NK-92 treated with Interleukin-12 subunit alpha and Interleukin-12 subunit beta, amount 100 ng/mL, for 24 hours (cell line): Measurements from ENCODE around the gene MRPL42.
A peak's percentile ranks its signal among the peaks of the same experiment; 100 is the strongest.

Experiments used
- DNase-seq: peaks from one replicate; lab custom pipeline; 2025; lab: John Stamatoyannopoulos, UW

Gene MRPL42

GRCh38 chr12:93500201-93500600 lies 32.9 kb downstream of the MRPL42 start:
- DNase-seq: no peak

GRCh38 chr12:93500667-93501066 lies 33.4 kb downstream of the MRPL42 start:
- DNase-seq: no peak

DNA sequence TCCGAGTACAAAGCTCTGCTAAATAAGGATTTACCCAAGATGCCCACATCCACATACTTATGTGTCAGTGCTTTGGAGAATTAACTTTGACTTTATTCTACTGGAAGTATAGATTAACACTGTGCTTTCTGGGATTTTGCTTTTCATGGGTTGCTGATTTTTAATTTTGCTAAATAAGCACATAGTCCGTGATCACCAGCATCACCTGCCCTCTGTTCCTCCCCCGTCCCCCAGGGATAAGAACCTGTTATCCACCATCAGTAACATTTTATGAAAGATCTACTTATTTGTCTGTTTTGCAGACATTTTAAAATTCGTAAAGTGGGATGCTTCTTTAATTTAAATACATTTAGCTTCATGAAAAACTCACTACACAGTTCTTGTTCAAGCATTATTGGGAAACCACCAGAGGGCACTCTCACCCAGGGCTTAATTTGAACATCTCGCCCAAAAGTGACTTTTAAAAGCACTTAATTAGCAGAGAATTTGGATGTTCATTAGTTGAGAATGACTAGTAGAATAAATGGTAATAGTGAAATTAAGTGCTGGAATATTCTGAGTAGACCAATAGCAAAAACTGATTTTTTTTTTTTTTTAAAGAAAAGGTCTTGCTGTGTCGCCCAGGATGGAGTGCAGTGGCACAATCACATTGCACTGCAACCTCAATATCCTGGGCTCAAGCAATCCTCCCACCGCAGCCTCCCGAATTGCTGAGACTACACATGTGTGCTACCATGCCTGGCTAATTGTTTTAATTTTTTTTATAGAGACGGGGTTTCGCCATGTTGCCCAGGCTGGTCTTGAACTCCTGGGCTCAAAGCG lies 35.7 kb downstream of the MRPL42 start:
- DNase-seq: peak; percentile 2

DNA sequence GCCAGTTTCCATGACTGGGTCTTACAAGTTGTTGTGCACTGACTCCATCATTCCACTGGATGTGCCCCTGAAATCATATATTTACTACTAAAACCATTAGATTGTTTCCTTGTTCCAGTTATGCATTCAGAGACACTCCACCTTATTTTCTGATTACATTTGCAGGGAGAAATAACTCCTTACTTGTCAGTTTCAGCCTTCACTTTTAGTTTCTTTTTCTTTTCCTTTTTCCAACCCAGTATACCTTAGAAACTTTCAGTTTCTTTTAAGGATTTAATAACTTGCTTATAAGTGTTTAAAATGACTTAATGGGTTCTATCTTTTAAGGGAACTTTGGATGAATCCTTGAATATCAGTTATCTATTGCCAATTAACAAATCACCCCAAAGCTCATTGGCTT lies 39.9 kb downstream of the MRPL42 start:
- no peak for DNase-seq

- no peak for DNase-seq
Observed at GRCh38 chr12:93509506-93509905, 42.2 kb downstream of the MRPL42 start.

- DNase-seq: no peak
Observed at GRCh38 chr12:93514853-93515252, 47.5 kb downstream of the MRPL42 start.

DNA sequence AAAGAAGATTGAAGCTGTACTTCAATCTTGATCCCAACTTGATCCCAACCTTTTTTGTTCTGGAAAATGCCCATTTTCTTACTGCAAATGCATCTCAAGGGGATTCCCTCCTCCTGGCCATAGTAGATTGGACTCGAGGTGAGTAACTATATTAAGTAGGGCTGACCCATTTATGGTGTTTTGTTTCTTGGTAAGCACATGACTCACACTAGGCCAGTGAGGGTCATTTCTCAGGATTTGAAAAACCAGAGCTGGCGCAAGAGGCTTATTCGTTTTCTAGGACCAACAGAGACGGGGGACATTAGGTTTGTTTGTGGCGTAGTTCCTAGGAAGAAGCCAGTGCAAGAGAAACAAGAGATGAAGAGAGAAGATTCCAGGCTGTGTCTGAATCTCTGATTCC lies 51.4 kb downstream of the MRPL42 start:
- DNase-seq: no peak

DNA sequence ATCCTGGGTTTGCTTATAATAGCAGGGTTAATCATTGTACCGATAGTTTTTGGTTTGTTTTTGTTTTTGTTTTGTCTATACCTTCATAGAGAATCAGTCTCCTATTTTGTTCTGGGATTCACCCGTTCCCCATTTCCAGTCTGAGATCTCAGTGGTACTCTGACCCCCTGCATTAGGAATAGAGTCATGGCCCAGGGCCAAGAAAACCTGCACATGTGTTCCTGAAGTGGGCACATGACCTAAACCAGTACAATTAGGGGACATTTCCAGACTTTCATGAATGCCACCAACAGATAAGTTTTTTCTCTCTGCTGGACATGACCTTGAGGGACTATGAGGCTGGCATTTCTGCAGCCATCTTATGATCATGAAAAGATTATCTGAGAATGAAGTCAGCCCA lies 52.5 kb downstream of the MRPL42 start:
- DNase-seq: no peak

DNA sequence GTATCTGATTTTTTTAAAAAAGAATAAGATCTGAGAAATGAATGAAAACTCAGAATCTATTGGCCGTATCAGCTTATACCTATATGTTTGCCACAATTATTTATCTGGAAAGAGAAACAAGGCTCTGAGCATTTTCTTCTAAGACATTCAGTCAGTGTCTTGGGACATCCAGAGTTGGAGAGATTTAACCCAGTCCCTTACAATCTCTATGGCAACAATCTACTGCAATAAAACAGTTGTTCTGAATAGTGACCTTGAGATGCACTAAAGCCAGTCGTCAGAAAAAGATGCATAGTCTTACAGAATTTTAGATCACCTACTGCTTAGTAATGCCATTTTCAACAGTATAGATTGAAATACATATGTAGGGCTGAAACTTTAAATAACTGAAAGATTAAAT lies 53.1 kb downstream of the MRPL42 start:
- no peak for DNase-seq

DNA sequence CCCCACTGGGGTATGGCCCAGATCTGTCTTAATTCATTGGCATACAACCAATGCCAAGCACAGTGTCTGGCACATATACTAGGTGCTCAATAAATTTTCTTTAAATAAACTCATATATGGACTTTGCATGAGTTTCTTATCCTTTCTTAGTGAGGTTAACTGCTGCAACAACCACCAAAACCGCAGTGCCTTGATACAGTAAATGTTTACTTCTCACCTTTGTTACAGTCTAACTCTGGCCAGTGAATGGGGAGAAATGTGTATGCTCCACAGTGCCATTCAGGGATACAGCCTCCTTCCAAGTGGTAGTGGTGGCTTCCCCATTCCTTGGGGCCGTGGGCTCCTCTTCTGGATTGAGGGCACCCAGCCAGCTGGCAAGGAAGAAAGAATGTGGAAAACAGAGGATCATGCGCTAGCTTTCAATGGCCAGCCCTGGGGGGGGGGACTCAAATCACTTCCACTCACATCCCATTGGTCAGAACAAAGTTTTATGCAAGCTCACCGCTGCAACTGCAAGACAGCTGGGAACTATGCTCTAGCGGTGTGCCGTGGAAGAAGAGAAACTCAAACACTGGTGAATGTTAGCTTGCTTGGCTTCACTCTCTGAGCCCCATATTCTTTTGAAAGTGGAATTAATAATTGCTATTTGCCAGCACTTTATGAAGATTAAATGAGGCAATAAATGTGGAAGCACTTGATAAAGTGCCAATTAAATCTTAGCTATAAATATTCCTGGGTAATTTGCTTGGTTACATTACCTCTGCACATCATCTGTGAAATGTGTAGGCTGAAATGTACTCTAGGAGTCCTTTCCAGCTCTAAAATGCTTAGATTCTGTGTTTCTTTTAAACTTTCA lies 54.1 kb downstream of the MRPL42 start:
- no peak for DNase-seq

GRCh38 chr12:93524386-93525133 lies 57.2 kb downstream of the MRPL42 start:
- no peak for DNase-seq

GRCh38 chr12:93526786-93527428 lies 59.6 kb downstream of the MRPL42 start:
- DNase-seq: no peak

- DNase-seq: no peak
Observed at GRCh38 chr12:93530358-93530757, 63.0 kb downstream of the MRPL42 start.

GRCh38 chr12:93533310-93533709 lies 66.0 kb downstream of the MRPL42 start:
- no peak for DNase-seq

- DNase-seq: no peak
Observed at GRCh38 chr12:93536111-93536765, 68.9 kb downstream of the MRPL42 start.

- DNase-seq: no peak
Observed at GRCh38 chr12:93536766-93537488, 69.6 kb downstream of the MRPL42 start.

- no peak for DNase-seq
Observed at GRCh38 chr12:93537769-93538168, 70.5 kb downstream of the MRPL42 start.

- no peak for DNase-seq
Observed at GRCh38 chr12:93539821-93540220, 72.5 kb downstream of the MRPL42 start.

DNA sequence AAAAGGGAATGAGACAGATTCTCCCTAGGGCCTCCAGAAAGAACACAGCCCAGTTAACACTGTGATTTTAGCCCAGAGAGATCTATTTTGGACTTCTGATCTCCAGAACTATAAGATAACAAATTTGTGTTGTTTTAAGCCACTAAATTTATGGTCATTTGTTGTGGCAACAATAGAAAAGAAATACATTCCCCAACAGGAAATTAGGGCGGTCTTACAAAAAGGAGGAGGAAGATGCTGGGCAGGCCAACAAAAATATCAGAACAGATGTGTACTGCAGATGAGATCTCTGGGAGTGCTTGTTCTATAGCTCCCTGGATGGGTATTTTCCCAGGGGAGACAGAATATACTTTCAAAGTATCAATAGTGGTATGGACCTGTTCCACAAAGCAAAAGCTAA lies 73.2 kb downstream of the MRPL42 start:
- DNase-seq: no peak

DNA sequence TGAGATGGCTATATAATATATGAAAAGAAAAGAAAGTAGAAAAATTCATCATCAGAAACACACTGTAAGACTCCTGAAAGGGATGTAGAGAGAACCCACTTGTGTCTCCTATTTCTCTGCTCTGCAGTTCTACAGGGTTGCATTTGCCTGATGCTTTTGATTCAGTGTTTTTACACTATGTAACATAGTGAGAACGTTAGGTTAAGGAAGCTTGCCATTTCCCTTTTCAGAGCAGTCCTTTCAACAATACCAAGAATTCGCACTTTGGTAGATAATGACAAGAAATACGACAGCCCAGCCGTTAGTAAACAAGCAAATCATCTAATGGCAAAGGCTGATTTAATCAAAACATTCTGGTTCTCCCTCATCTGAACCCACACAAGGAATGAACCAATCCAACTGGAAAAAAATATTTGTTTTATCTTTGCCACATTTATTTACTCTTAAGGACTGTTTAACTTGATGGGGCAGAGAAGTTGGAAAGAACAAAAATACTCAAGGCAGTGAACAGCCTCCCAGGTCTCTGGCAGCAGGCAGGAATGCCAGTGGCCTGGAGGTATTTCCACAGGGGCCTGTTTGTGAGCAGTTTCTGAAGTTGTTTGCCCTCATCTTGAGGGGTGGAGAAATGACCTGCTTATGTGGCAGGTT lies 74.4 kb downstream of the MRPL42 start:
- no peak for DNase-seq
